HFF-Myc (cell line): ENCODE data around the gene CFAP70.
A peak's percentile ranks its signal among the peaks of the same experiment; 100 is the strongest.

Experiments
- DNase-seq: peaks from one replicate; pipeline ENCODE4 v3.0.0-alpha.2; 2011; ENCODE audit warnings: low read depth; ENCODE audit errors: extremely low read depth
- H3K4me3 ChIP-seq: replicated peaks from 2 replicates; pipeline ENCODE4 v1.5.1; 2011; ENCODE audit warnings: low read depth, mild to moderate bottlenecking, control low read depth, low read length
- CTCF ChIP-seq: IDR thresholded peaks from 2 replicates; pipeline ENCODE4 v1.5.1; 2012; ENCODE audit warnings: mild to moderate bottlenecking, low read depth, low read length, control low read depth; ENCODE audit errors: missing control alignments

CFAP70 gene

DNA sequence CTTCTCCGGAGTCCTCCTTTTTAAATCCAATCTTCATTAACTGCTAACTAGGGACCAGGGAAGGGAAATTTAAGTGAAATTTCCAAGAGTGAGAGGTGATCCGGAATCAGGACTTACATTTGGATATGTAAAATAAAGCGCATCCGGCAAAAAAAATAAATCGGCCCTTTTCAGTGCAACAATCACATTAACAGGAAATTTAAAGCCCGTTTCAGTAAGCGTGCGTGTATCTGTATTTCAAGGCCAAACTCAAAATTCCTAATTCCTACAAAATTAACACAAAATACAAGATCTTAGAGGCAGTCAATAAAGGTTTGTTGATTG, 112.4 kb downstream of the CFAP70 start:
- TF ChIP-seq CTCF = no peak
- DNase-seq = no peak
- peak overlapping the region; percentile 71 for H3K4me3 ChIP-seq

DNA sequence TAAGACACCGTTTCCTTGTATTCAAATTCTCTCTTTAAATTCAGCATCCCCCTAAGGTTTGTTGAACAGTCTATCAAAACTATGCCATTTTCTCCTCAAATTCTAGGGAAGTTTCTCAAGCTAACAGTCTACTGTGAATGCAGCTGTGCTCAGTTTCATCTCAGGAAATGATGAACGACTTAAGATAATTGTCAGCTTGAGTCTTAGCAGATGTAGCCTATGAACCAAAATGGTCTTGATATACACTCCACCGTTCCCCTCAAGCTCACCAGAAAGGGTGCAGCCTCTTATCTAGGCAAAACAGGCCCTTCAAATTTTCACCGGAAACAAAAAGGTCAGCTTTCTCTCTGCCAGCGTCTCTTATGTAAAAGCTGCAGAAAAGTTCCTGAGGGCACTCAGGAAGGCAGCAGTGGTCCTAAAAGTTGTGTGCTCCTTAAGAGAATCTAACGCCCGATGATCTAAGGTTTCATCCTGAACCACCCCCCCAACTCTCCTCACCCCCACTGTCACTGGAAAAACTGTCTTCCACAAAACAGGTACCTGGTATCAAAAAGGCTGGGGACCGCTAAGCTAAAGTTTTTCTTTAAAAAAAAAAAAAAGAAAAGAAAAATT, 113.7 kb downstream of the CFAP70 start:
- H3K4me3 ChIP-seq = peak overlapping the region; percentile 71
- no peak for DNase-seq
- no peak for TF ChIP-seq CTCF

GRCh38 chr10:73239908-73240307, 118.8 kb downstream of the CFAP70 start:
- no peak for DNase-seq
- H3K4me3 ChIP-seq = no peak overlapping the region

DNA sequence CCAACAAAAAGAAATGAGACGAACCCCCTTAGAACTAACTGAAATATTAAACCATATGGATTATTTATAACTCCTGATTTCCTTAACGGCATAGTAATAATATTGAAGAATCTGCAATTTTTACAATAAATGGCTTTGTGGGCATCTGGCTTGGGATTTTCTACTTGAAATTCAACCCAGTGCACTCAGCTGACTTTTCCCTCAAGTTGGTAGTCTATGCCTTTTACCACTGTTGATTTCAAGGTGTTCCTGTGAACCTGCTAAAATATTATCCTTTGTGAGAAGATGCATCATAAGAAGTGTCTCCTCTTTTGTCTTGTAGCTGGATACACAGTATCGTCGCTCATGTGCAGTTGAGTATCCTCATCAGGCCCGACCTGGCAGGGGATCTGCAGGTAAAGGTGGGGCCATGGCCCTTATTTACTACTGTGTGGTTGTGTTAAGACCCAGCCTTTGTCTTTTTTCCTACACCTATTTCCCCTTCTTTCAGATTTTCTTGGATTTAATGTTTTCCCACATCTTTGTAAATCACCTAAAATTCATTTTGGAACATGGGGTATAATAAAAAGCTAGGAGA, 119.6 kb downstream of the CFAP70 start:
- no peak overlapping the region for H3K4me3 ChIP-seq
- DNase-seq = no peak
- no peak for TF ChIP-seq CTCF

More at GRCh38 chr10:73239908-73240307, 118.8 kb downstream of the CFAP70 start:
- no peak for TF ChIP-seq CTCF

- TF ChIP-seq CTCF = no peak
- DNase-seq = no peak
- no peak overlapping the region for H3K4me3 ChIP-seq
Observed at GRCh38 chr10:73234695-73235094, 124.0 kb downstream of the CFAP70 start.

DNA sequence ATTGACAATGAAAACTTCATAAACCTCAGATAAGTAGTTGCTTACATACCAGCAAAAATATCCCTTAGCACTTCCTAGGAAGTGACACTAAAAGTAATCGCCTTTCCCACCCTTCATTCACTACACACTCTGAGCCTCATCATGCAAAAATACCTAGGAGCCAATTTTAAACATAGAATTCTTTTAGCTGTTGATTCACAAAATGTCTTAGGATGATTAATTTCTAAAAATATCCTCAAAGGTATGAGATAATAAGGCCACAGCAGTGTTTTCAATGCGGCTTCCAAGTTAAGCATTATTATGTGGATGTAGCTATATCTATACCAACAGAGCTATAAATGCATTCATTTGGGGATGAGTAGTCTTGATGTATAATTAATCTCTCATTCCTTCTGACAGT, 124.8 kb downstream of the CFAP70 start:
- DNase-seq = no peak
- no peak overlapping the region for H3K4me3 ChIP-seq
- TF ChIP-seq CTCF = no peak

DNA sequence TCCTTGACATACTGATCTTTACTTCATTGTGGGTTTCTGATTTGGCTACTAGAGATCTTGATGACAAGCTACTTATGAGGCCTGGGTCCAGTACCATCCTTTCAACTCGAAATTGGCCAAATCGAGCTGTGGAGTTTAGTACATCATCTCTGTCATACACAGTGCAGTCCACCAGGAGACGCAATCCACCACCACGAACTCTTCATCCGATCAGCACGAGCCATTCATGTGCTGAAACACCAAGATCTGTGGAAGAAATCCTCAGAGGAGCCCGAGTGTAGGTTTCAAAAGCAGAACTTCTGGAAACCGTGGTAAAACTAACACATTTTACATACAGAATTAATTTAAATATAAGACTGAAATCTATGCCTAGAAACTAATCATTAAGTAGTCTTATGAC, 125.8 kb downstream of the CFAP70 start:
- no peak for DNase-seq
- H3K4me3 ChIP-seq = no peak overlapping the region
- TF ChIP-seq CTCF = peak; percentile 24
